Calu3 (cell line): ENCODE results near the gene ENOX2. TPM values are rescaled to one million over a fixed set of nuclear protein-coding genes. Genes with fewer than 3 reads are reported as not detected.

ENCODE experiments used
- BruUV-seq: library from RNA; stranded (reverse); fragments of 400-500 nt; replicated peaks from 2 replicates; lab custom pipeline; 2021; lab: Mats Ljungman, UMichigan
- CTCF ChIA-PET: fragments of 300-600 bp; sonication (Branson Sonifier 250); formaldehyde crosslinking; loops from one replicate; lab custom pipeline; 2022; ENCODE audit warnings: antibody characterized with exemption; lab: Charles Lee
- DNase-seq: peaks from one replicate; pipeline ENCODE4 v3.0.0; 2022
- H3K27ac Mint-ChIP-seq: one replicate; pipeline ENCODE4 v1.8.0; 2022; ENCODE audit warnings: mixed read lengths; ENCODE audit not compliant: unreplicated experiment
- H3K27me3 Mint-ChIP-seq: one replicate; pipeline ENCODE4 v1.8.0; 2022; ENCODE audit warnings: mixed read lengths; ENCODE audit not compliant: unreplicated experiment
- H3K36me3 Mint-ChIP-seq: one replicate; pipeline ENCODE4 v1.8.0; 2022; ENCODE audit warnings: mild to moderate bottlenecking, moderate library complexity, mixed read lengths; ENCODE audit not compliant: insufficient read depth, unreplicated experiment
- H3K4me1 Mint-ChIP-seq: one replicate; pipeline ENCODE4 v1.8.0; 2022; ENCODE audit warnings: mild to moderate bottlenecking, low read depth, mixed read lengths; ENCODE audit not compliant: unreplicated experiment
- H3K4me3 Mint-ChIP-seq: one replicate; pipeline ENCODE4 v1.8.0; 2022; ENCODE audit warnings: mild to moderate bottlenecking, low read depth, moderate library complexity, mixed read lengths; ENCODE audit not compliant: unreplicated experiment
- H3K9me3 Mint-ChIP-seq: one replicate; pipeline ENCODE4 v1.8.0; 2022; ENCODE audit warnings: low read depth, mixed read lengths; ENCODE audit not compliant: unreplicated experiment
- intact Hi-C: fragments of 100-400 bp; cut with micrococcal nuclease; formaldehyde crosslinking; loops from one replicate; pipeline ENCODE4 v1.10.0; 2022; ENCODE audit not compliant: unreplicated experiment
- total RNA-seq: library from RNA; stranded (reverse); gene quantifications from 2 replicates; pipeline ENCODE4 v1.2.3, GENCODE V29; 2022
- TF ChIP-seq, protein P1 (sequence below): fragments of 200-600 bp; IDR thresholded peaks from one replicate; pipeline ENCODE4 v1.8.0; 2022; ENCODE audit warnings: antibody characterized with exemption; ENCODE audit not compliant: unreplicated experiment

The ENOX2 gene
- total RNA-seq, 1 experiment from 2014 or later, result 23.4 TPM

DNA sequence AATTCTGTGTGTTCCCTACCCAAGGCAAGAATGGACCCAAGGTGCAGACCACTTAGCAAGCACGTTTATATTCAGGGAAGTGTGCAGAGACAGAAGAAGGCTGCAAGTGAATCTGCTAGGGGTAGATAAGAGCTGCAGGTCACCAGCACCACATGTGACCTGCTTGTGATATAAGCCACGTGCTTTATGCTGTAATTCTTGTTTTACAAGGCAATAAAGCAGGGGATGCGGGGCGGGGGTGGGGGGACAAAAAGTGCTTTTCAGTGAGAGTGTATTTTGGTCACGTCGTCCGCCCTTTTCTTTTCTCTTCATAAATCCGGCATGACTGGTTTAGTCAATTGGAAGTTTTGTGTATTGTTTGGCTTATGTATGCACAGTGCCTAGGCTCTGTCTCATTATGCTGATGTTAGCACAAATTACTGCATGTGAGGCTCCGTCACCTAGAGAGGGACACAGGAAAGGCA, 308.5 kb downstream of the ENOX2 start:
- H3K27me3 Mint-ChIP-seq, result no peaks in the 10 kb centered on the region
- TF ChIP-seq, protein P1, sequence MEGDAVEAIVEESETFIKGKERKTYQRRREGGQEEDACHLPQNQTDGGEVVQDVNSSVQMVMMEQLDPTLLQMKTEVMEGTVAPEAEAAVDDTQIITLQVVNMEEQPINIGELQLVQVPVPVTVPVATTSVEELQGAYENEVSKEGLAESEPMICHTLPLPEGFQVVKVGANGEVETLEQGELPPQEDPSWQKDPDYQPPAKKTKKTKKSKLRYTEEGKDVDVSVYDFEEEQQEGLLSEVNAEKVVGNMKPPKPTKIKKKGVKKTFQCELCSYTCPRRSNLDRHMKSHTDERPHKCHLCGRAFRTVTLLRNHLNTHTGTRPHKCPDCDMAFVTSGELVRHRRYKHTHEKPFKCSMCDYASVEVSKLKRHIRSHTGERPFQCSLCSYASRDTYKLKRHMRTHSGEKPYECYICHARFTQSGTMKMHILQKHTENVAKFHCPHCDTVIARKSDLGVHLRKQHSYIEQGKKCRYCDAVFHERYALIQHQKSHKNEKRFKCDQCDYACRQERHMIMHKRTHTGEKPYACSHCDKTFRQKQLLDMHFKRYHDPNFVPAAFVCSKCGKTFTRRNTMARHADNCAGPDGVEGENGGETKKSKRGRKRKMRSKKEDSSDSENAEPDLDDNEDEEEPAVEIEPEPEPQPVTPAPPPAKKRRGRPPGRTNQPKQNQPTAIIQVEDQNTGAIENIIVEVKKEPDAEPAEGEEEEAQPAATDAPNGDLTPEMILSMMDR, result no peak
- intact Hi-C loops, result no loop called here
- no peaks in the 10 kb centered on the region for H3K4me1 Mint-ChIP-seq
- no peak for DNase-seq
- BruUV-seq, result no TSS peak
- CTCF ChIA-PET, result no interaction called here
- H3K36me3 Mint-ChIP-seq, result no peaks in the 10 kb centered on the region
- no peak overlapping the region for H3K4me3 Mint-ChIP-seq
- H3K27ac Mint-ChIP-seq, result no peak overlapping the region
- no peaks in the 10 kb centered on the region for H3K9me3 Mint-ChIP-seq

DNA sequence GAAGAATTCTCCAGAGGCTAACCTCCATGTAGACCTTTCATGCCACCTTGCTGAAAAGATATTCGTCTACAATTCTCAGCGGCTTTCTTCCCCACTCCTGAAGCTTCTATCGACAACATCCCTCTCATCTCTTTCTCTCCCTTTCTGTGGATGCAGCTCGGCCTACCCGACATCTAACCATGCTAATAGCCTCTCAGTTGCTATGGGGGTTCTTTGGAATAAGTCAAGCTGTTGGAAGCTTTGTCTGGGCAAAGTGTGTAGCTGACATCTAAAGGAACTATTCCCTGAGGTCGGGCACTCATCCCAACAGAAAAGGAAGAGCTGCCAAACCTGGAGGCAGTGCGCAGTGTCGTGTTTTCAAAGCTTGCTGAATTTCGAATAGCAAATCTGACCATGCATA, 309.1 kb downstream of the ENOX2 start:
- Mint-ChIP-seq H3K27ac (no peak overlapping the region), H3K36me3 (no peaks in the 10 kb centered on the region), H3K9me3 (no peaks in the 10 kb centered on the region), H3K4me1 (no peaks in the 10 kb centered on the region), H3K27me3 (no peaks in the 10 kb centered on the region), H3K4me3 (no peak overlapping the region)
- BruUV-seq, result no TSS peak
- CTCF ChIA-PET, result no interaction called here
- TF ChIP-seq, protein P1, result no peak
- intact Hi-C loops, result no loop called here
- no peak for DNase-seq

DNA sequence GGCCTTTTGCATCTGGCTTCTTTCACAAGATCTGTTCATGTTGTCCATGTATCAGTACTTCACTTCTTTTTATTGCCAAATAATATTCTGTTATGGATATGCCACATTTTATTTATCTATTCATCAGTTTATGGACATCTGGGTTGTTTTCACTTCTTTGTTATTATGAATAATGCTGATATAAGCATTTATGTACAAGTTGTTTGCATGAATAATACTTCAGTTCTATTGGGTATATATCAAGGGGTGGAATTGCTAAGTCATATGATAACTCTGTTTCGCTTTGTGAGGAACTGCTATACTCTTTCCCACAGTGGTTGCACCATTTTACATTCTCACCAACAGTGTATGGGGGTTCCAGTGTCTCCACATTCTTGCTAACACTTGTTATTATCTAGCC, 310.8 kb downstream of the ENOX2 start:
- CTCF ChIA-PET, result no interaction called here
- no peaks in the 10 kb centered on the region for H3K27me3 Mint-ChIP-seq
- no peak for DNase-seq
- no peaks in the 10 kb centered on the region for H3K36me3 Mint-ChIP-seq
- no peak overlapping the region for H3K27ac Mint-ChIP-seq
- H3K4me3 Mint-ChIP-seq, result no peak overlapping the region
- no peaks in the 10 kb centered on the region for H3K4me1 Mint-ChIP-seq
- TF ChIP-seq, protein P1, result no peak
- BruUV-seq, result no TSS peak
- H3K9me3 Mint-ChIP-seq, result no peaks in the 10 kb centered on the region
- intact Hi-C loops, result no loop called here

GRCh38 chrX:130578906-130579305, 324.1 kb downstream of the ENOX2 start:
- Mint-ChIP-seq H3K27ac (no peak overlapping the region), H3K27me3 (no peaks in the 10 kb centered on the region), H3K9me3 (no peaks in the 10 kb centered on the region), H3K4me3 (no peak overlapping the region), H3K4me1 (no peaks in the 10 kb centered on the region), H3K36me3 (no peaks in the 10 kb centered on the region)
- CTCF ChIA-PET, result no interaction called here
- DNase-seq, result no peak
- intact Hi-C loops, result loop anchor here (5.0 to 10.0 kb wide), 2 partner anchors 42 to 326 kb away; partner anchors contain the start of gene ENOX2
- BruUV-seq, result no TSS peak
- TF ChIP-seq, protein P1, result no peak
